ENCODE measurements around the gene DNAH17. TPM values are rescaled to one million over a fixed set of nuclear protein-coding genes. Genes with fewer than 3 reads are reported as not detected.

Gene DNAH17
- total and polyA plus RNA-seq, 2 of the 13 experiments (the other 11 are each of a cell fraction or from before 2014, with no cell fraction given): 0.86 to 1.6 TPM

DNA sequence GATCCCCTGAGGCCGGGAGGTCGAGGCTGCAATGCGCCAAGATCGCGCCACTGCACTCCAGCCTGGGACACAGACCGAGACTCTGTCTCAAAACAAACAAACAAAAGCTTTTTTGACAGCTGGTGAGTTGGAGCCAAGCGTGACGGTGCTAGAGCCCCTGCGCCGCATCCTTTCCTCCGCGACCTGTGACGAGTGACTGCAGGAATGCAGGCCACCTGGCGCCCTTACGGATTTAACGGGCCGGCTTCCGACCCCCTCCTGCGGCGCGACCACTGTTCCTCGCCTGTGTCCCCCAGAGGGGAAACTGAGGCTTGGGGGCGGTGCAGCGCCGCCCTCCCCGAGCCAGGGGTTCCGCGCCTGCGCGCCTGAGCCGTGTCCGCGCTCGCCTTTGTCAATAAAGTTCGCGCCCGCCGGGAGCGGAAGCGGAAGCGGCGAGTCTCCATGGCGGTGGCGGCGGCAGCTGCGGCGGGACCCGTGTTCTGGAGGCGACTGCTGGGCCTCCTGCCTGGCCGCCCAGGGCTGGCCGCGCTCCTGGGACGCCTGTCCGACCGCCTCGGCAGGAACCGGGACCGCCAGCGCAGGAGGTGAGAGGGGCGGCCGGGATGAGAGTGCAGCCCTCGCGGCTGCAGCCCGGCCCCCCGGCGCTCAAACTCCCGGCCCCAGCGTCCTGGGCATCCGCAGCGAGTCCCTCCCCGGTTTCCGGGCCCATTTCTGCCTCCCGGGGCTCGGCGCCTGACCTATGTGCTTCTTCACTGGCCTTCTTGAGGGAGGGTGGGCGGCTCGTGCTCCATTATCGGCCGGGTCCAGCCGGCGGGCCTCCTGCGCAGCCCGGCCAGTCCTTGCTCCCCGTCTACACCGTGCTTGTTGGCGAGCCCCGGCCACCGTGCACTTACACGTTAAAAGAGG is 198.7 kb downstream of the DNAH17 start, which contains the start of gene PGS1 (continued):
- TF ChIP-seq SIN3B (IDR thresholded peaks at IDR 0.05; ENCODE audit: low read length) (peak; percentile 84), PCBP2 (optimal IDR thresholded peaks at IDR 0.05; ENCODE audit: low read depth, low read length, poor library complexity, severe bottlenecking) (no peak), ZBTB8A (CRISPR knock-in tag; IDR thresholded peaks at IDR 0.05; ENCODE audit: borderline replicate concordance, low read depth) (no peak), SRSF9 (IDR thresholded peaks at IDR 0.05; ENCODE audit: borderline replicate concordance, insufficient read depth, low read depth, low read length, poor library complexity, severe bottlenecking) (no peak), REPIN1 (CRISPR knock-in tag; IDR thresholded peaks at IDR 0.05; ENCODE audit: borderline replicate concordance, low read depth) (peak; percentile 59; the same call in 1 of the 2 replicates), ZNF616 (CRISPR knock-in tag; IDR thresholded peaks at IDR 0.05; ENCODE audit: low read depth) (0 out of 2 replicates have a peak, but pooled peaks have one; percentile 50), NFKB2 (CRISPR knock-in tag; IDR thresholded peaks at IDR 0.05; ENCODE audit: borderline replicate concordance) (peak; percentile 88; the same call in 1 of the 2 replicates), ZNF598 (CRISPR knock-in tag; IDR thresholded peaks at IDR 0.05; ENCODE audit: borderline replicate concordance) (peak; percentile 94; the same call in 1 of the 2 replicates), NFYC (CRISPR knock-in tag; IDR thresholded peaks at IDR 0.05) (peak; percentile 44; the same call in 1 of the 2 replicates), ADNP (CRISPR knock-in tag; IDR thresholded peaks at IDR 0.05) (peak; percentile 83), ZNF7 (CRISPR knock-in tag; IDR thresholded peaks at IDR 0.05) (peak; percentile 18; the same call in 1 of the 2 replicates), CENPT (CRISPR knock-in tag; IDR thresholded peaks at IDR 0.05; ENCODE audit: low read depth) (no peak), ZNF430 (CRISPR knock-in tag; IDR thresholded peaks at IDR 0.05) (peak; percentile 94), FOXO1 (CRISPR knock-in tag; IDR thresholded peaks at IDR 0.05) (peak; percentile 55; the same call in 1 of the 2 replicates), TP53 (CRISPR knock-in tag; conservative IDR thresholded peaks at IDR 0.05) (no peak), ZNF326 (CRISPR knock-in tag; IDR thresholded peaks at IDR 0.05; ENCODE audit: borderline replicate concordance) (no peak), HMG20A (CRISPR knock-in tag; IDR thresholded peaks at IDR 0.05; ENCODE audit: borderline replicate concordance) (no peak)
- TF ChIP-seq, protein P1, sequence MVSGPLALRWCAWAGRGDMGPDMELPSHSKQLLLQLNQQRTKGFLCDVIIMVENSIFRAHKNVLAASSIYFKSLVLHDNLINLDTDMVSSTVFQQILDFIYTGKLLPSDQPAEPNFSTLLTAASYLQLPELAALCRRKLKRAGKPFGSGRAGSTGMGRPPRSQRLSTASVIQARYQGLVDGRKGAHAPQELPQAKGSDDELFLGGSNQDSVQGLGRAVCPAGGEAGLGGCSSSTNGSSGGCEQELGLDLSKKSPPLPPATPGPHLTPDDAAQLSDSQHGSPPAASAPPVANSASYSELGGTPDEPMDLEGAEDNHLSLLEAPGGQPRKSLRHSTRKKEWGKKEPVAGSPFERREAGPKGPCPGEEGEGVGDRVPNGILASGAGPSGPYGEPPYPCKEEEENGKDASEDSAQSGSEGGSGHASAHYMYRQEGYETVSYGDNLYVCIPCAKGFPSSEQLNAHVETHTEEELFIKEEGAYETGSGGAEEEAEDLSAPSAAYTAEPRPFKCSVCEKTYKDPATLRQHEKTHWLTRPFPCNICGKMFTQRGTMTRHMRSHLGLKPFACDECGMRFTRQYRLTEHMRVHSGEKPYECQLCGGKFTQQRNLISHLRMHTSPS (CRISPR knock-in tag; IDR thresholded peaks at IDR 0.05; ENCODE audit: low read depth): peak; percentile 32; the same call in 1 of the 2 replicates
- TF ChIP-seq, protein P2, sequence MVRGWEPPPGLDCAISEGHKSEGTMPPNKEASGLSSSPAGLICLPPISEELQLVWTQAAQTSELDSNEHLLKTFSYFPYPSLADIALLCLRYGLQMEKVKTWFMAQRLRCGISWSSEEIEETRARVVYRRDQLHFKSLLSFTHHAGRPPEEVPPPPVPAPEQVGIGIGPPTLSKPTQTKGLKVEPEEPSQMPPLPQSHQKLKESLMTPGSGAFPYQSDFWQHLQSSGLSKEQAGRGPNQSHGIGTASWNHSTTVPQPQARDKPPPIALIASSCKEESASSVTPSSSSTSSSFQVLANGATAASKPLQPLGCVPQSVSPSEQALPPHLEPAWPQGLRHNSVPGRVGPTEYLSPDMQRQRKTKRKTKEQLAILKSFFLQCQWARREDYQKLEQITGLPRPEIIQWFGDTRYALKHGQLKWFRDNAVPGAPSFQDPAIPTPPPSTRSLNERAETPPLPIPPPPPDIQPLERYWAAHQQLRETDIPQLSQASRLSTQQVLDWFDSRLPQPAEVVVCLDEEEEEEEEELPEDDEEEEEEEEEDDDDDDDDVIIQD (CRISPR knock-in tag; IDR thresholded peaks at IDR 0.05; ENCODE audit: low read depth): 0 out of 2 replicates have a peak, but pooled peaks have one; percentile 39
- TF ChIP-seq, protein P3, sequence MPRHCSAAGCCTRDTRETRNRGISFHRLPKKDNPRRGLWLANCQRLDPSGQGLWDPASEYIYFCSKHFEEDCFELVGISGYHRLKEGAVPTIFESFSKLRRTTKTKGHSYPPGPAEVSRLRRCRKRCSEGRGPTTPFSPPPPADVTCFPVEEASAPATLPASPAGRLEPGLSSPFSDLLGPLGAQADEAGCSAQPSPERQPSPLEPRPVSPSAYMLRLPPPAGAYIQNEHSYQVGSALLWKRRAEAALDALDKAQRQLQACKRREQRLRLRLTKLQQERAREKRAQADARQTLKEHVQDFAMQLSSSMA (CRISPR knock-in tag; IDR thresholded peaks at IDR 0.05): no peak
- TF ChIP-seq, protein P4, sequence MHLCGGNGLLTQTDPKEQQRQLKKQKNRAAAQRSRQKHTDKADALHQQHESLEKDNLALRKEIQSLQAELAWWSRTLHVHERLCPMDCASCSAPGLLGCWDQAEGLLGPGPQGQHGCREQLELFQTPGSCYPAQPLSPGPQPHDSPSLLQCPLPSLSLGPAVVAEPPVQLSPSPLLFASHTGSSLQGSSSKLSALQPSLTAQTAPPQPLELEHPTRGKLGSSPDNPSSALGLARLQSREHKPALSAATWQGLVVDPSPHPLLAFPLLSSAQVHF (CRISPR knock-in tag; IDR thresholded peaks at IDR 0.05): peak; percentile 77; the same call in 1 of the 2 replicates

Measured in HepG2 (cell line).